ENCODE data around the gene ATG7. TPM values are rescaled to one million over a fixed set of nuclear protein-coding genes. Genes with fewer than 3 reads are reported as not detected.

The ATG7 gene
- polyA plus RNA-seq, 2 of the 4 experiments (the other 2 are of a cell fraction) = 27.2 to 41.2 TPM

DNA sequence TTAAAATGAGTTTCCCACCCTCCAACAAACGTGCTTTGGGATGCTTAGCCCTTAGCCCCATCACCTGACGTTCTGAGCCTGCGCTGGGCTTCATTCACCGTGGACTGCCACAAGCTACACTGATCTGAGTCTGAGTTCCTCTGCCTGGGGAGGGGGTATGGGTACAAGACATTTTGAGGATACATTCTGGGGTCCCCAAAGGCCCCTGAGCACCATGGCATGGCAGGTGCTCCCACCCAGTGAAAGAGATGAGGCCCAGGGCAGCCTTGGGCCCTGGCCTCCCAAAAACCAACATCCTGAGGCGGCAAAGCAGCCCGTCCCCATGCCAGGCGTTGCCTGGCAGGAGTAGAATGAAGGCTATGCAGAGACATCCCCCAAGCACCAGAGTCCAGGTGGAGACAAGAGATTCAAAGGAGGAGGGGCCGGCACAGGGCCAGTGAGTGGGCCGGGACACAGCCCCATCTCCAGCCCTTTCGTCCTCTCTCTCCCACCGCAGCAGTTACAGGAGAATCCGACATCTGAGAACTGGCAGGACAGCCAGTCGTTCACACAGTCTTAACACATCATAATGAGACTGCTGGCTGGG, 297.1 kb downstream of the ATG7 start:
- H3K4me3 ChIP-seq = no peak overlapping the region; the same call in 2 of the 3 replicates
- 93% methylated on average over 13 of the region's 13 CpGs for WGBS (ENCODE audit: missing lambda C conversion rate)
- ChIA-PET CTCF (interaction anchor here (0.9 to 3.3 kb wide), 6 partner anchors 12 to 235 kb away, joined by 3 to 11 read pairs (median 4); no protein-coding TSS in a partner anchor), POLR2A (interaction anchor here (1.2 to 1.8 kb wide), 2 partner anchors 10 to 31 kb away, joined by 3 to 8 read pairs; no protein-coding TSS in a partner anchor)
- DNase-seq (ENCODE audit: low read depth in 1 of 2, low spot score in 1 of 2) = no peak
- TF ChIP-seq NFE2L2 (conservative IDR thresholded peaks at IDR 0.05; ENCODE audit: low read length) (no peak), HOXA7 (CRISPR knock-in tag; IDR thresholded peaks at IDR 0.05) (no peak), POLR2A (IDR thresholded peaks at IDR 0.05; ENCODE audit: low read length) (no peak), FOSB (CRISPR knock-in tag; IDR thresholded peaks at IDR 0.05) (no peak)
- TF ChIP-seq, protein P1, sequence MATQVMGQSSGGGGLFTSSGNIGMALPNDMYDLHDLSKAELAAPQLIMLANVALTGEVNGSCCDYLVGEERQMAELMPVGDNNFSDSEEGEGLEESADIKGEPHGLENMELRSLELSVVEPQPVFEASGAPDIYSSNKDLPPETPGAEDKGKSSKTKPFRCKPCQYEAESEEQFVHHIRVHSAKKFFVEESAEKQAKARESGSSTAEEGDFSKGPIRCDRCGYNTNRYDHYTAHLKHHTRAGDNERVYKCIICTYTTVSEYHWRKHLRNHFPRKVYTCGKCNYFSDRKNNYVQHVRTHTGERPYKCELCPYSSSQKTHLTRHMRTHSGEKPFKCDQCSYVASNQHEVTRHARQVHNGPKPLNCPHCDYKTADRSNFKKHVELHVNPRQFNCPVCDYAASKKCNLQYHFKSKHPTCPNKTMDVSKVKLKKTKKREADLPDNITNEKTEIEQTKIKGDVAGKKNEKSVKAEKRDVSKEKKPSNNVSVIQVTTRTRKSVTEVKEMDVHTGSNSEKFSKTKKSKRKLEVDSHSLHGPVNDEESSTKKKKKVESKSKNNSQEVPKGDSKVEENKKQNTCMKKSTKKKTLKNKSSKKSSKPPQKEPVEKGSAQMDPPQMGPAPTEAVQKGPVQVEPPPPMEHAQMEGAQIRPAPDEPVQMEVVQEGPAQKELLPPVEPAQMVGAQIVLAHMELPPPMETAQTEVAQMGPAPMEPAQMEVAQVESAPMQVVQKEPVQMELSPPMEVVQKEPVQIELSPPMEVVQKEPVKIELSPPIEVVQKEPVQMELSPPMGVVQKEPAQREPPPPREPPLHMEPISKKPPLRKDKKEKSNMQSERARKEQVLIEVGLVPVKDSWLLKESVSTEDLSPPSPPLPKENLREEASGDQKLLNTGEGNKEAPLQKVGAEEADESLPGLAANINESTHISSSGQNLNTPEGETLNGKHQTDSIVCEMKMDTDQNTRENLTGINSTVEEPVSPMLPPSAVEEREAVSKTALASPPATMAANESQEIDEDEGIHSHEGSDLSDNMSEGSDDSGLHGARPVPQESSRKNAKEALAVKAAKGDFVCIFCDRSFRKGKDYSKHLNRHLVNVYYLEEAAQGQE (IDR thresholded peaks at IDR 0.05) = no peak
- TF ChIP-seq, protein P2, sequence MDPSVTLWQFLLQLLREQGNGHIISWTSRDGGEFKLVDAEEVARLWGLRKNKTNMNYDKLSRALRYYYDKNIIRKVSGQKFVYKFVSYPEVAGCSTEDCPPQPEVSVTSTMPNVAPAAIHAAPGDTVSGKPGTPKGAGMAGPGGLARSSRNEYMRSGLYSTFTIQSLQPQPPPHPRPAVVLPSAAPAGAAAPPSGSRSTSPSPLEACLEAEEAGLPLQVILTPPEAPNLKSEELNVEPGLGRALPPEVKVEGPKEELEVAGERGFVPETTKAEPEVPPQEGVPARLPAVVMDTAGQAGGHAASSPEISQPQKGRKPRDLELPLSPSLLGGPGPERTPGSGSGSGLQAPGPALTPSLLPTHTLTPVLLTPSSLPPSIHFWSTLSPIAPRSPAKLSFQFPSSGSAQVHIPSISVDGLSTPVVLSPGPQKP (IDR thresholded peaks at IDR 0.05; ENCODE audit: low read depth, low read length) = no peak
- peak overlapping the region; percentile 91 for H3K4me2 ChIP-seq
- H3K27ac ChIP-seq = peak overlapping the region; percentile 87 to 93
- H3K4me1 ChIP-seq = peaks cover 22% of the 10 kb centered on the region
- ATAC-seq = peak in 1 of 2 experiments; percentile 10; a peak in 3 of 6 replicates
- no peak for FAIRE-seq
- no peaks in the 10 kb centered on the region for H3K9me3 ChIP-seq

DNA sequence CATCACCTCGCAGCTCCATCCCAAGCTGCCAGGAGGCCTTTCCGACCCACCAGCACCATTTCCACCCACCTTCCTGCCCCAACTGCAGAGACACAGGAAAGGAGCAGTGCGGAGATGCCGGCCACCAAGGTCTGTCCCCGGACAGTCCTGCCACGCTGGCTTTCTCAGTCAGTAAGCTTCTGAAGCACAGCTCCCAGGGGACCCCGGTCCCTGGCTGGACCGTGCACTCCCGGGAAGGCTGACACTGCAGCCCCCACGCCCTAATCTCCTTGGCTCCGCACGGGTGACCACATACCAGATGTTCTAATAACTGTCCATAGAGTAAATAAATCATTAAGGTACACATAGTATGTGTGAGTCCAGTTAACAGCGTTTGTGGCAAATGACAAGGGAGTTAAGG, 298.1 kb downstream of the ATG7 start:
- POLR2A ChIA-PET = no interaction called here
- H3K4me2 ChIP-seq = no peak overlapping the region
- no peaks in the 10 kb centered on the region for H3K9me3 ChIP-seq
- DNase-seq (ENCODE audit: low read depth in 1 of 2, low spot score in 1 of 2) (no peak), ATAC-seq (no peak), FAIRE-seq (no peak)
- H3K4me1 ChIP-seq = peaks cover 22% of the 10 kb centered on the region
- peak overlapping the region in 1 of 2 experiments; percentile 93; a peak in 2 of 6 replicates for H3K27ac ChIP-seq
- TF ChIP-seq FOSB (CRISPR knock-in tag; IDR thresholded peaks at IDR 0.05) = no peak
- no peak for TF ChIP-seq EHF (CRISPR knock-in tag; IDR thresholded peaks at IDR 0.05)
- TF ChIP-seq ZC3H11A (IDR thresholded peaks at IDR 0.05) = no peak
- TF ChIP-seq, protein P3, sequence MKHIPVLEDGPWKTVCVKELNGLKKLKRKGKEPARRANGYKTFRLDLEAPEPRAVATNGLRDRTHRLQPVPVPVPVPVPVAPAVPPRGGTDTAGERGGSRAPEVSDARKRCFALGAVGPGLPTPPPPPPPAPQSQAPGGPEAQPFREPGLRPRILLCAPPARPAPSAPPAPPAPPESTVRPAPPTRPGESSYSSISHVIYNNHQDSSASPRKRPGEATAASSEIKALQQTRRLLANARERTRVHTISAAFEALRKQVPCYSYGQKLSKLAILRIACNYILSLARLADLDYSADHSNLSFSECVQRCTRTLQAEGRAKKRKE (CRISPR knock-in tag; IDR thresholded peaks at IDR 0.05; ENCODE audit: low read depth) = no peak
- no peak for TF ChIP-seq HDAC2 (IDR thresholded peaks at IDR 0.05)
- TF ChIP-seq SMC3 (IDR thresholded peaks at IDR 0.05) = no peak
- no peak for TF ChIP-seq TP53 (CRISPR knock-in tag; IDR thresholded peaks at IDR 0.05)
- TF ChIP-seq NR3C1 (IDR thresholded peaks at IDR 0.05) = no peak
- TF ChIP-seq JUN (IDR thresholded peaks at IDR 0.05) = no peak
- TF ChIP-seq, protein P2 (IDR thresholded peaks at IDR 0.05; ENCODE audit: low read depth, low read length) = no peak
- TF ChIP-seq, protein P4, sequence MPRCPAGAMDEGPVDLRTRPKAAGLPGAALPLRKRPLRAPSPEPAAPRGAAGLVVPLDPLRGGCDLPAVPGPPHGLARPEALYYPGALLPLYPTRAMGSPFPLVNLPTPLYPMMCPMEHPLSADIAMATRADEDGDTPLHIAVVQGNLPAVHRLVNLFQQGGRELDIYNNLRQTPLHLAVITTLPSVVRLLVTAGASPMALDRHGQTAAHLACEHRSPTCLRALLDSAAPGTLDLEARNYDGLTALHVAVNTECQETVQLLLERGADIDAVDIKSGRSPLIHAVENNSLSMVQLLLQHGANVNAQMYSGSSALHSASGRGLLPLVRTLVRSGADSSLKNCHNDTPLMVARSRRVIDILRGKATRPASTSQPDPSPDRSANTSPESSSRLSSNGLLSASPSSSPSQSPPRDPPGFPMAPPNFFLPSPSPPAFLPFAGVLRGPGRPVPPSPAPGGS (IDR thresholded peaks at IDR 0.05) = no peak
- no peak for TF ChIP-seq EP300 (IDR thresholded peaks at IDR 0.05)
- TF ChIP-seq CBX8 (IDR thresholded peaks at IDR 0.05) = no peak
- no peak for TF ChIP-seq FOXS1 (CRISPR knock-in tag; IDR thresholded peaks at IDR 0.05)
- CTCF ChIA-PET = interaction anchor here (1.1 kb wide), 2 partner anchors 81 to 192 kb away, joined by 3 to 5 read pairs; no protein-coding TSS in a partner anchor
- H3K4me3 ChIP-seq = no peak overlapping the region
- WGBS (ENCODE audit: missing lambda C conversion rate) = 92% methylated on average over 7 of the region's 13 CpGs

Data from A549 (cell line).